OCI-LY7 (cell line): ENCODE results near the gene CCNK.

Source experiments
- EZH2phosphoT487 ChIP-seq: fragments of 200-600 bp; sonication (generic); IDR thresholded peaks from 2 replicates; pipeline ENCODE4 v1.6.1; 2018; ENCODE audit warnings: low read depth, borderline replicate concordance, mild to moderate bottlenecking, mixed run types, antibody characterized with exemption, low read length, moderate library complexity, mixed read lengths
- TF ChIP-seq, protein P1 (sequence below): fragments of 200-600 bp; sonication (generic); conservative IDR thresholded peaks from 2 replicates; pipeline ENCODE4 v1.5.1; 2014; ENCODE audit warnings: mild to moderate bottlenecking, antibody characterized with exemption, low read length, moderate library complexity, mixed read lengths

DNA sequence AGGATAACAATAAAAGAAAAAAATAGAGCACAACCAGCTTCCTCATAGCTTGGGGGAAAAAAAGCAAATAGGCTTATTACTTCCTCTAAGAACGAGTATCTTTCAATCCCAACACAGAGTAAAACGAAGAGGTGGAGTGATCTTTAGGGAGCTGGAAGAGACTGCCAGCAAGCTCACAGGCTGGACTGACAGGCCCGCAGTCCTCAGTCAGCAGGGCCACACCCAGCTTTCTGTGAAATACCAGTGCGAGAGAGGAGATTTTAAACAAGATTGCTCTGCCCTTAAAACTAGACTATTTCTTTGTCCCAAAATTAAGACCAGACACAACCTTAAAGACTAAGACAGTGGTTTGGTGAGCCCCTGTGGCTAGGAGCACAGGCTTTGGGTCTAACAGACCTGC, 33.5 kb upstream of the CCNK start:
- TF ChIP-seq, protein P1, sequence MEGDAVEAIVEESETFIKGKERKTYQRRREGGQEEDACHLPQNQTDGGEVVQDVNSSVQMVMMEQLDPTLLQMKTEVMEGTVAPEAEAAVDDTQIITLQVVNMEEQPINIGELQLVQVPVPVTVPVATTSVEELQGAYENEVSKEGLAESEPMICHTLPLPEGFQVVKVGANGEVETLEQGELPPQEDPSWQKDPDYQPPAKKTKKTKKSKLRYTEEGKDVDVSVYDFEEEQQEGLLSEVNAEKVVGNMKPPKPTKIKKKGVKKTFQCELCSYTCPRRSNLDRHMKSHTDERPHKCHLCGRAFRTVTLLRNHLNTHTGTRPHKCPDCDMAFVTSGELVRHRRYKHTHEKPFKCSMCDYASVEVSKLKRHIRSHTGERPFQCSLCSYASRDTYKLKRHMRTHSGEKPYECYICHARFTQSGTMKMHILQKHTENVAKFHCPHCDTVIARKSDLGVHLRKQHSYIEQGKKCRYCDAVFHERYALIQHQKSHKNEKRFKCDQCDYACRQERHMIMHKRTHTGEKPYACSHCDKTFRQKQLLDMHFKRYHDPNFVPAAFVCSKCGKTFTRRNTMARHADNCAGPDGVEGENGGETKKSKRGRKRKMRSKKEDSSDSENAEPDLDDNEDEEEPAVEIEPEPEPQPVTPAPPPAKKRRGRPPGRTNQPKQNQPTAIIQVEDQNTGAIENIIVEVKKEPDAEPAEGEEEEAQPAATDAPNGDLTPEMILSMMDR, result no peak
- no peak for TF ChIP-seq EZH2phosphoT487
